GM12878 (cell line): ENCODE measurements around the gene MX1.

Source experiments
- CTCF ChIP-seq, 3 experiments: IDR thresholded peaks in 2 of 3; conservative IDR thresholded peaks in 1 of 3; 2 replicates each; pipeline ENCODE4 v1.5.1; 2011; ENCODE audit warnings: low read depth in 3 of 3, low read length in 3 of 3, mild to moderate bottlenecking in 3 of 3, control low read depth in 2 of 3, moderate library complexity in 2 of 3, inconsistent platforms in 1 of 3, mixed read lengths in 1 of 3; ENCODE audit not compliant: control insufficient read depth in 2 of 3, insufficient read depth in 1 of 3; ENCODE audit errors: extremely low read depth in 1 of 3
- TCF7 ChIP-seq: IDR thresholded peaks from 2 replicates; pipeline ENCODE4 v1.6.1; 2014; ENCODE audit warnings: antibody characterized with exemption, borderline replicate concordance

- TF ChIP-seq TCF7, result no peak
- no peak for TF ChIP-seq CTCF (IDR thresholded peaks at IDR 0.05 in 2 of 3, conservative IDR thresholded peaks at IDR 0.05 in 1 of 3; ENCODE audit: control insufficient read depth in 2 of 3, extremely low read depth in 1 of 3, insufficient read depth in 1 of 3, low read depth in 3 of 3, low read length in 3 of 3)
Observed at GRCh38 chr21:41483973-41484372, 57.9 kb downstream of the MX1 start.
